ENCODE data around the gene KCNK5.

Gene KCNK5

GRCh38 chr6:39182604-39183003 lies 46.7 kb downstream of the KCNK5 start:
- no peak for DNase-seq (ENCODE audit: low read depth)
- H3K4me3 ChIP-seq (ENCODE audit: low read depth, low read length) = no peak overlapping the region
- no peak for TF ChIP-seq CTCF (IDR thresholded peaks at IDR 0.05; ENCODE audit: control insufficient read depth, extremely low read depth, insufficient read depth)

GRCh38 chr6:39181826-39182225 lies 47.4 kb downstream of the KCNK5 start:
- no peak for DNase-seq (ENCODE audit: low read depth)
- no peak for TF ChIP-seq CTCF (IDR thresholded peaks at IDR 0.05; ENCODE audit: control insufficient read depth, extremely low read depth, insufficient read depth)
- H3K4me3 ChIP-seq (ENCODE audit: low read depth, low read length) = no peak overlapping the region

GRCh38 chr6:39181333-39181732 lies 47.9 kb downstream of the KCNK5 start:
- H3K4me3 ChIP-seq (ENCODE audit: low read depth, low read length) = no peak overlapping the region
- DNase-seq (ENCODE audit: low read depth) = no peak
- no peak for TF ChIP-seq CTCF (IDR thresholded peaks at IDR 0.05; ENCODE audit: control insufficient read depth, extremely low read depth, insufficient read depth)

- no peak for TF ChIP-seq CTCF (IDR thresholded peaks at IDR 0.05; ENCODE audit: control insufficient read depth, extremely low read depth, insufficient read depth)
- no peak for DNase-seq (ENCODE audit: low read depth)
These were observed 50.5 kb downstream of the KCNK5 start for GRCh38 chr6:39178804-39179203.

GRCh38 chr6:39178235-39178634 lies 51.0 kb downstream of the KCNK5 start:
- TF ChIP-seq CTCF (IDR thresholded peaks at IDR 0.05; ENCODE audit: control insufficient read depth, extremely low read depth, insufficient read depth) = no peak
- no peak for DNase-seq (ENCODE audit: low read depth)
- no peak overlapping the region for H3K4me3 ChIP-seq (ENCODE audit: low read depth, low read length)

More at GRCh38 chr6:39178804-39179203, 50.5 kb downstream of the KCNK5 start:
- H3K4me3 ChIP-seq (ENCODE audit: low read depth, low read length) = no peak overlapping the region

GRCh38 chr6:39177130-39177529 lies 52.1 kb downstream of the KCNK5 start:
- H3K4me3 ChIP-seq (ENCODE audit: low read depth, low read length) = no peak overlapping the region
- no peak for TF ChIP-seq CTCF (IDR thresholded peaks at IDR 0.05; ENCODE audit: control insufficient read depth, extremely low read depth, insufficient read depth)
- no peak for DNase-seq (ENCODE audit: low read depth)

GRCh38 chr6:39173270-39173669 lies 56.0 kb downstream of the KCNK5 start:
- H3K4me3 ChIP-seq (ENCODE audit: low read depth, low read length) = no peak overlapping the region
- no peak for TF ChIP-seq CTCF (IDR thresholded peaks at IDR 0.05; ENCODE audit: control insufficient read depth, extremely low read depth, insufficient read depth)
- no peak for DNase-seq (ENCODE audit: low read depth)

Data from LNCaP clone FGC (cell line).